GM12878 (cell line): ENCODE data around the gene NUP107. TPM values are rescaled to one million over a fixed set of nuclear protein-coding genes. Genes with fewer than 3 reads are reported as not detected.

Experiments used
- ATAC-seq: fragments of 200-7000 bp; cut with Tn5 transposase; 3 replicates; pipeline ENCODE4 v1.9.1; 2020; ENCODE audit warnings: mild to moderate bottlenecking, moderate library complexity
- BruUV-seq: library from RNA; stranded (reverse); fragments of 400-500 nt; replicated peaks from 2 replicates; lab custom pipeline; 2021; lab: Mats Ljungman, UMichigan
- CTCF ChIA-PET: fragments of 300-600 bp; sonication (Branson Sonifier 250); formaldehyde crosslinking; extraction: SDS; loops from one replicate; lab custom pipeline; 2021; ENCODE audit warnings: inconsistent platforms; lab: Yijun Ruan, JAX
- POLR2A ChIA-PET: fragments of 350-600 bp; formaldehyde crosslinking; extraction: SDS; loops from one replicate; lab custom pipeline; 2021; ENCODE audit warnings: inconsistent platforms; lab: Charles Lee
- RAD21 ChIA-PET: fragments of 300-600 bp; sonication (Branson Sonifier 250); formaldehyde crosslinking; loops from one replicate; lab custom pipeline; 2023; ENCODE audit warnings: antibody characterized with exemption; ENCODE audit not compliant: unreplicated experiment; lab: Charles Lee
- SMC1A ChIA-PET: fragments of 300-600 bp; sonication (Branson Sonifier 250); formaldehyde crosslinking; loops from one replicate; lab custom pipeline; 2023; ENCODE audit not compliant: unreplicated experiment, uncharacterized antibody; lab: Charles Lee
- DNase-seq: peaks from one replicate; pipeline ENCODE4 v3.0.0-alpha.2; 2011; ENCODE audit warnings: low read depth, low spot score
- FAIRE-seq: peaks from 3 replicates; lab custom pipeline; 2011; peaks lifted over from hg19 to GRCh38; lab: Jason Lieb, UNC
- H2AFZ ChIP-seq: 2 replicates; pipeline ENCODE4 v1.6.0; 2011; ENCODE audit warnings: low read depth, low read length, control low read depth; ENCODE audit not compliant: control insufficient read depth
- H3K27ac ChIP-seq: 2 replicates; pipeline ENCODE4 v1.5.1; 2011; ENCODE audit warnings: control low read depth; ENCODE audit not compliant: control insufficient read depth, insufficient read depth
- H3K27me3 ChIP-seq, 2 experiments: replicated peaks in 1 of 2; 2 replicates each; pipeline versions ENCODE4 v1.6.0 to v1.6.1; 2011; ENCODE audit warnings: low read length in 1 of 2; ENCODE audit not compliant: control insufficient read depth in 2 of 2, insufficient read depth in 2 of 2
- H3K36me3 ChIP-seq, 2 experiments: 2 replicates each; pipeline ENCODE4 v1.5.1; 2011; ENCODE audit warnings: low read length in 1 of 2; ENCODE audit not compliant: control insufficient read depth in 2 of 2, insufficient read depth in 2 of 2
- H3K4me1 ChIP-seq: 2 replicates; pipeline ENCODE4 v1.6.1; 2011; ENCODE audit warnings: mild to moderate bottlenecking, low read length, moderate library complexity, mixed read lengths; ENCODE audit not compliant: control insufficient read depth, insufficient read depth
- H3K4me2 ChIP-seq: 2 replicates; pipeline ENCODE4 v1.6.0; 2011; ENCODE audit warnings: control low read depth; ENCODE audit not compliant: control insufficient read depth, insufficient read depth
- H3K4me3 ChIP-seq: fragments of 200-600 bp; sonication (generic); 2 replicates; pipeline ENCODE4 v1.5.1; 2016
- H3K79me2 ChIP-seq: 2 replicates; pipeline ENCODE4 v1.6.0; 2011; ENCODE audit warnings: low read length; ENCODE audit not compliant: control insufficient read depth, insufficient read depth
- H3K9ac ChIP-seq: 2 replicates; pipeline ENCODE4 v1.8.0; 2011; ENCODE audit warnings: low read length, control low read depth, mixed read lengths; ENCODE audit not compliant: control insufficient read depth, insufficient read depth
- H3K9me3 ChIP-seq: replicated peaks from 3 replicates; pipeline ENCODE4 v1.5.1; 2011; ENCODE audit warnings: mild to moderate bottlenecking, low read length; ENCODE audit not compliant: control insufficient read depth, insufficient read depth
- H4K20me1 ChIP-seq: 2 replicates; pipeline ENCODE4 v1.6.0; 2011; ENCODE audit not compliant: control insufficient read depth, insufficient read depth
- ATF3 ChIP-seq: IDR thresholded peaks from 2 replicates; pipeline ENCODE4 v1.6.1; 2011; ENCODE audit warnings: low read depth, mild to moderate bottlenecking, low read length, moderate library complexity, borderline replicate concordance; ENCODE audit errors: extremely low read depth
- CHD2 ChIP-seq: IDR thresholded peaks from 2 replicates; pipeline ENCODE4 v1.6.1; 2011; ENCODE audit warnings: low read depth, low read length, improper control_type of control experiment, borderline replicate concordance
- PRDM15 ChIP-seq: fragments of 450-650 bp; formaldehyde crosslinking; IDR thresholded peaks from 2 replicates; pipeline ENCODE4 v1.4.0; 2020; ENCODE audit warnings: mild to moderate bottlenecking, moderate library complexity
- WGBS: methylation state at CpG from one replicate; pipeline ENCODE4 v1.1.6; 2016; ENCODE audit warnings: low lambda C conversion rate; ENCODE audit not compliant: insufficient replicate concordance, insufficient coverage; ENCODE audit errors: missing lambda C conversion rate; 5-methylcytosine and 5-hydroxymethylcytosine counted together
- in situ Hi-C: fragments of 300-500 bp; cut with MboI; formaldehyde crosslinking; loops from 9 replicates; pipeline ENCODE4 v1.14.3; 2018; ENCODE audit warnings: mixed read lengths
- intact Hi-C: fragments of 100-400 bp; cut with micrococcal nuclease; formaldehyde crosslinking; loops from one replicate; pipeline ENCODE4 v1.14.2; 2022; ENCODE audit not compliant: unreplicated experiment
- polyA plus RNA-seq, 11 experiments: library from polyadenylated mRNA; depleted of rRNA in 4 of 11; unstranded in 6 of 11; stranded (reverse) in 5 of 11; fragments of >200 nt; fragmentation: Nextera tagmentation in 4 of 11; fragmentation: Illumina TruSeq in 1 of 11; extraction: Ambion mirVana in 4 of 11; extraction: Trizol in 1 of 11; gene quantifications; 1 replicate in 1 of 11; 2 replicates in 10 of 11; pipeline versions ENCODE4 v1.2.1 to v1.2.3, GENCODE V29; 2011 to 2016; ENCODE audit warnings: inconsistent platforms in 2 of 11, missing spikeins in 2 of 11, low read depth in 1 of 11
- total RNA-seq, 4 experiments: library from RNA; depleted of rRNA in 3 of 4; stranded (reverse); fragments of >200 nt in 3 of 4; fragmentation: Illumina TruSeq in 1 of 4; extraction: Trizol in 1 of 4; gene quantifications; 2 replicates each; pipeline versions ENCODE4 v1.2.1 to v1.2.3, GENCODE V29; 2013 to 2021
- TF ChIP-seq, protein P1 (sequence below): fragments of 450-650 bp; IDR thresholded peaks from 2 replicates; pipeline ENCODE4 v1.6.1; 2016; ENCODE audit warnings: mild to moderate bottlenecking

NUP107 gene
- total and polyA plus RNA-seq, 10 of the 15 experiments (the other 5 are each of a cell fraction or from before 2014, with no cell fraction given) = 73.4 to 132 (median 92.4) TPM

DNA sequence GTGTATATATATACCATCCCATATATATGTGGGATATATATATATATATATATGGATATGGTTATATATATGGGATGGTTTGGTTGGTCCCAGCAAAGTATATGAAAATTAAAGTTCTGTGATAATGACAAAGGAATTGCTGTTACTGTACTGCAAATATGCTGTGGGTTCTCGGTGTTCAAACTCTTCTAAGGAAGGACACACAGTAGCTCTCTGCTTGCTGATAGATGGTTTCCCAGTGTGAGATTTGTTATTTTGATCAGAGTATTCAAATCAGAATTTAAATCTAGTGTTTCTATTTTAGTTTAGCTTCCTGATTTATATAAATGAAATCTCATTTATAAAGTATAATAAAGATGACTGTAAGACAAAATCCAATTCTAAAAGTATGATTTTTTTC is 78.9 kb downstream of the NUP107 start:
- no peak for DNase-seq
- CTCF ChIA-PET = interaction anchor here (1.4 kb wide), 1 partner anchor 14 kb away, joined by 3 read pairs; no protein-coding TSS in a partner anchor
- SMC1A ChIA-PET = no interaction called here
- RAD21 ChIA-PET = interaction anchor here (1.5 kb wide), 1 partner anchor 410 kb away, joined by 3 read pairs; no protein-coding TSS in a partner anchor
- POLR2A ChIA-PET = interaction anchor here (0.6 kb wide), 1 partner anchor 9 kb away, joined by 3 read pairs; no protein-coding TSS in a partner anchor
- Histone ChIP-seq H3K27me3 (no peaks in the 10 kb centered on the region), H3K27ac (no peak overlapping the region), H3K4me2 (no peak overlapping the region), H3K4me1 (no peaks in the 10 kb centered on the region), H4K20me1 (no peaks in the 10 kb centered on the region), H3K9ac (no peak overlapping the region), H3K4me3 (no peak overlapping the region), H3K79me2 (no peaks in the 10 kb centered on the region), H2AFZ (no peak overlapping the region), H3K9me3 (no peaks in the 10 kb centered on the region), H3K36me3 (peaks cover 0 to 3% of the 10 kb centered on the region in 2 experiments; a peak in 1 of 4 replicates)
- ATAC-seq = no peak
- FAIRE-seq = no peak
- no TSS peak for BruUV-seq
- intact Hi-C loops (no loop called here), in situ Hi-C loops (no loop called here)
- TF ChIP-seq, protein P1, sequence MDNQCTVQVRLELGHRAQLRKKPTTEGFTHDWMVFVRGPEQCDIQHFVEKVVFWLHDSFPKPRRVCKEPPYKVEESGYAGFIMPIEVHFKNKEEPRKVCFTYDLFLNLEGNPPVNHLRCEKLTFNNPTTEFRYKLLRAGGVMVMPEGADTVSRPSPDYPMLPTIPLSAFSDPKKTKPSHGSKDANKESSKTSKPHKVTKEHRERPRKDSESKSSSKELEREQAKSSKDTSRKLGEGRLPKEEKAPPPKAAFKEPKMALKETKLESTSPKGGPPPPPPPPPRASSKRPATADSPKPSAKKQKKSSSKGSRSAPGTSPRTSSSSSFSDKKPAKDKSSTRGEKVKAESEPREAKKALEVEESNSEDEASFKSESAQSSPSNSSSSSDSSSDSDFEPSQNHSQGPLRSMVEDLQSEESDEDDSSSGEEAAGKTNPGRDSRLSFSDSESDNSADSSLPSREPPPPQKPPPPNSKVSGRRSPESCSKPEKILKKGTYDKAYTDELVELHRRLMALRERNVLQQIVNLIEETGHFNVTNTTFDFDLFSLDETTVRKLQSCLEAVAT = no peak
- TF ChIP-seq ATF3 = no peak
- no peak for TF ChIP-seq PRDM15 (CRISPR knock-in tag)
- no peak for TF ChIP-seq CHD2
- 100% methylated on average over 1 of the region's 1 CpG for WGBS
